ENCODE measurements around the gene TSR1. TPM values are rescaled to one million over a fixed set of nuclear protein-coding genes. Genes with fewer than 3 reads are reported as not detected.

TSR1 gene
- total RNA-seq, 1 donor from 2014 or later, result 17.7 TPM

- TF ChIP-seq CTCF (IDR thresholded peaks at IDR 0.05), result no peak
- H3K27me3 ChIP-seq, result no peaks in the 10 kb centered on the region
- DNase-seq, result no peak
- ATAC-seq, result no peak
- H3K9me3 ChIP-seq, result no peaks in the 10 kb centered on the region
- intact Hi-C loops (cut with DNase I), result no loop called here
- no peak overlapping the region for H3K4me3 ChIP-seq
- H3K36me3 ChIP-seq, result peaks cover 45% of the 10 kb centered on the region
- no peak overlapping the region for H3K27ac ChIP-seq
- H3K4me1 ChIP-seq, result no peaks in the 10 kb centered on the region
These were observed 44.8 kb upstream of the TSR1 start for GRCh38 chr17:2380950-2381649.

GRCh38 chr17:2380226-2380922 is 44.1 kb upstream of the TSR1 start:
- ATAC-seq (no peak), DNase-seq (no peak)
- Histone ChIP-seq H3K4me1 (no peaks in the 10 kb centered on the region), H3K9me3 (no peaks in the 10 kb centered on the region), H3K4me3 (no peak overlapping the region), H3K27ac (no peak overlapping the region), H3K27me3 (no peaks in the 10 kb centered on the region), H3K36me3 (peaks cover 44% of the 10 kb centered on the region)
- TF ChIP-seq CTCF (IDR thresholded peaks at IDR 0.05), result no peak
- intact Hi-C loops (cut with DNase I), result no loop called here

GRCh38 chr17:2379489-2380225 is 43.4 kb upstream of the TSR1 start:
- ATAC-seq (no peak), DNase-seq (no peak)
- intact Hi-C loops (cut with DNase I), result no loop called here
- H3K36me3 ChIP-seq, result peaks cover 50% of the 10 kb centered on the region
- no peaks in the 10 kb centered on the region for H3K27me3 ChIP-seq
- H3K9me3 ChIP-seq, result no peaks in the 10 kb centered on the region
- H3K4me3 ChIP-seq, result no peak overlapping the region
- H3K4me1 ChIP-seq, result no peaks in the 10 kb centered on the region
- H3K27ac ChIP-seq, result no peak overlapping the region
- no peak for TF ChIP-seq CTCF (IDR thresholded peaks at IDR 0.05)

- H3K27ac ChIP-seq, result no peak overlapping the region
- intact Hi-C loops (cut with DNase I), result no loop called here
- H3K4me1 ChIP-seq, result no peaks in the 10 kb centered on the region
- H3K36me3 ChIP-seq, result peaks cover 54% of the 10 kb centered on the region
- H3K9me3 ChIP-seq, result no peaks in the 10 kb centered on the region
- TF ChIP-seq CTCF (IDR thresholded peaks at IDR 0.05), result no peak
- H3K27me3 ChIP-seq, result no peaks in the 10 kb centered on the region
- H3K4me3 ChIP-seq, result no peak overlapping the region
- ATAC-seq (no peak), DNase-seq (no peak)
These were observed 42.6 kb upstream of the TSR1 start for GRCh38 chr17:2378905-2379304.

- H3K4me3 ChIP-seq, result no peak overlapping the region
- ATAC-seq, result no peak
- no peaks in the 10 kb centered on the region for H3K27me3 ChIP-seq
- DNase-seq, result no peak
- H3K9me3 ChIP-seq, result no peaks in the 10 kb centered on the region
- intact Hi-C loops (cut with DNase I), result no loop called here
- TF ChIP-seq CTCF (IDR thresholded peaks at IDR 0.05), result no peak
- H3K36me3 ChIP-seq, result peaks cover 66% of the 10 kb centered on the region
- no peaks in the 10 kb centered on the region for H3K4me1 ChIP-seq
- no peak overlapping the region for H3K27ac ChIP-seq
These were observed 41.4 kb upstream of the TSR1 start for GRCh38 chr17:2377659-2378058.
